HCT116 (cell line): ENCODE data around the gene ASCC2. TPM values are rescaled to one million over a fixed set of nuclear protein-coding genes. Genes with fewer than 3 reads are reported as not detected.

Experiments
- ATAC-seq: fragments of 200-7000 bp; cut with Tn5 transposase; 2 replicates; pipeline ENCODE4 v1.9.1; 2020; ENCODE audit warnings: mild to moderate bottlenecking, moderate library complexity
- BruUV-seq: library from RNA; stranded (reverse); fragments of 400-500 nt; replicated peaks from 2 replicates; lab custom pipeline; 2021; lab: Mats Ljungman, UMichigan
- CTCF ChIA-PET: fragments of 300-600 bp; sonication (Branson Sonifier 250); formaldehyde crosslinking; loops from one replicate; lab custom pipeline; 2021; ENCODE audit warnings: antibody characterized with exemption; lab: Charles Lee
- POLR2A ChIA-PET: fragments of 300-600, 350-600 bp; sonication (Branson Sonifier 250); formaldehyde crosslinking; loops from one replicate; lab custom pipeline; 2021; ENCODE audit warnings: antibody characterized with exemption; lab: Charles Lee
- RAD21 ChIA-PET, 2 experiments: fragments of 300-600 bp; sonication (Branson Sonifier 250); formaldehyde crosslinking; loops; one replicate each; lab custom pipeline; 2023; ENCODE audit warnings: low total read pairs in 2 of 2; ENCODE audit not compliant: uncharacterized antibody in 2 of 2, unreplicated experiment in 2 of 2, low non-redundant PET in 1 of 2; lab: Charles Lee
- DNase-seq: peaks from one replicate; pipeline ENCODE4 v3.0.0-alpha.2; 2010; ENCODE audit warnings: low read depth, low spot score
- H2AFZ ChIP-seq: fragments of 200-600 bp; shearing (Covaris generic), sonication (generic); 2 replicates; pipeline ENCODE4 v1.6.1; 2017; ENCODE audit warnings: low read depth, mixed run types, mixed read lengths, antibody characterized with exemption, low read length; ENCODE audit not compliant: poor library complexity, severe bottlenecking
- H3K27ac ChIP-seq: 2 replicates; pipeline ENCODE4 v1.5.1; 2012; ENCODE audit warnings: low read depth, low read length
- H3K27me3 ChIP-seq: fragments of 200-600 bp; sonication (generic); 2 replicates; pipeline ENCODE4 v1.6.1; 2016; ENCODE audit warnings: mixed run types, low read length, mixed read lengths; ENCODE audit not compliant: insufficient read depth
- H3K36me3 ChIP-seq, 2 experiments: fragments of 200-500 bp in 1 of 2; fragments of 200-600 bp in 1 of 2; sonication (Bioruptor generic) in 1 of 2; sonication (generic) in 1 of 2; 2 replicates each; pipeline versions ENCODE4 v1.5.1 to v1.6.1; 2014 to 2016; ENCODE audit warnings: low read length in 2 of 2, inconsistent platforms in 1 of 2, mixed read lengths in 1 of 2, mixed run types in 1 of 2; ENCODE audit not compliant: insufficient read depth in 2 of 2, control insufficient read depth in 1 of 2
- H3K4me1 ChIP-seq, 2 experiments: fragments of 200-600 bp in 1 of 2; sonication (generic) in 1 of 2; 2 replicates each; pipeline versions ENCODE4 v1.5.1 to v1.6.1; 2012 to 2017; ENCODE audit warnings: low read length in 2 of 2, inconsistent platforms in 1 of 2, mild to moderate bottlenecking in 1 of 2, mixed read lengths in 1 of 2, mixed run types in 1 of 2, moderate library complexity in 1 of 2; ENCODE audit not compliant: insufficient read depth in 2 of 2, control insufficient read depth in 1 of 2
- H3K4me2 ChIP-seq: fragments of 200-600 bp; sonication (generic); 2 replicates; pipeline ENCODE4 v1.6.1; 2017; ENCODE audit warnings: mixed run types, low read length, mixed read lengths
- H3K4me3 ChIP-seq, 2 experiments: fragments of 200-600 bp in 1 of 2; sonication (generic) in 1 of 2; replicated peaks in 1 of 2; 2 replicates each; pipeline ENCODE4 v1.5.1; 2011 to 2016; ENCODE audit warnings: low read length in 2 of 2, control low read depth in 1 of 2, low read depth in 1 of 2, mild to moderate bottlenecking in 1 of 2, mixed read lengths in 1 of 2, mixed run types in 1 of 2
- H3K79me2 ChIP-seq: fragments of 200-600 bp; sonication (generic); 2 replicates; pipeline ENCODE4 v1.6.1; 2017; ENCODE audit warnings: mild to moderate bottlenecking, mixed run types, low read length, moderate library complexity, mixed read lengths; ENCODE audit not compliant: insufficient read depth
- H3K9ac ChIP-seq: fragments of 200-600 bp; sonication (generic); 2 replicates; pipeline ENCODE4 v1.6.1; 2016; ENCODE audit warnings: low read length, mixed read lengths
- H3K9me2 ChIP-seq: fragments of 200-600 bp; sonication (generic), shearing (Covaris generic); 2 replicates; pipeline ENCODE4 v1.6.1; 2017; ENCODE audit warnings: mixed run types, mild to moderate bottlenecking, moderate library complexity; ENCODE audit not compliant: insufficient read depth
- H3K9me3 ChIP-seq, 2 experiments: fragments of 200-500 bp in 1 of 2; fragments of 200-600 bp in 1 of 2; sonication (Bioruptor generic) in 1 of 2; sonication (generic) in 1 of 2; 2 replicates each; pipeline ENCODE4 v1.6.1; 2014 to 2017; ENCODE audit warnings: low read length in 2 of 2, mixed read lengths in 2 of 2, inconsistent platforms in 1 of 2, low read depth in 1 of 2, mild to moderate bottlenecking in 1 of 2, mixed run types in 1 of 2, moderate library complexity in 1 of 2; ENCODE audit not compliant: control insufficient read depth in 1 of 2, insufficient read depth in 1 of 2
- H4K20me1 ChIP-seq: fragments of 200-600 bp; sonication (generic), shearing (Covaris generic); 2 replicates; pipeline ENCODE4 v1.6.1; 2017; ENCODE audit warnings: mixed run types, mild to moderate bottlenecking, moderate library complexity; ENCODE audit not compliant: insufficient read depth
- CBX3 ChIP-seq: IDR thresholded peaks from 2 replicates; pipeline ENCODE4 v1.6.1; 2012; ENCODE audit warnings: low read depth
- CEBPB ChIP-seq: IDR thresholded peaks from 2 replicates; pipeline ENCODE4 v1.6.1; 2012; ENCODE audit warnings: low read depth
- EGR1 ChIP-seq: IDR thresholded peaks from 2 replicates; pipeline ENCODE4 v1.6.1; 2012; ENCODE audit warnings: low read depth
- EZH2 ChIP-seq: fragments of 200-600 bp; sonication (generic); IDR thresholded peaks from 2 replicates; pipeline ENCODE4 v1.6.1; 2017; ENCODE audit warnings: antibody characterized with exemption, mixed run types
- EZH2phosphoT487 ChIP-seq: fragments of 200-600 bp; IDR thresholded peaks from 2 replicates; pipeline ENCODE4 v1.6.1; 2018; ENCODE audit warnings: antibody characterized with exemption, borderline replicate concordance
- FOSL1 ChIP-seq: IDR thresholded peaks from 2 replicates; pipeline ENCODE4 v1.6.1; 2012; ENCODE audit warnings: low read depth
- JUND ChIP-seq: IDR thresholded peaks from 2 replicates; pipeline ENCODE4 v1.6.1; 2012
- POLR2A ChIP-seq: IDR thresholded peaks from 2 replicates; pipeline ENCODE4 v1.7.0; 2011; ENCODE audit warnings: borderline replicate concordance; ENCODE audit not compliant: insufficient read depth, insufficient read length; ENCODE audit errors: extremely low read depth
- POLR2AphosphoS5 ChIP-seq: IDR thresholded peaks from 2 replicates; pipeline ENCODE4 v1.6.1; 2011; ENCODE audit warnings: mild to moderate bottlenecking, low read depth, low read length, moderate library complexity
- RAD21 ChIP-seq: IDR thresholded peaks from 2 replicates; pipeline ENCODE4 v1.6.1; 2012; ENCODE audit warnings: low read depth, mild to moderate bottlenecking
- SP1 ChIP-seq: IDR thresholded peaks from 2 replicates; pipeline ENCODE4 v1.6.1; 2012; ENCODE audit warnings: low read depth
- SRF ChIP-seq: IDR thresholded peaks from 2 replicates; pipeline ENCODE4 v1.6.1; 2012; ENCODE audit warnings: low read depth
- YY1 ChIP-seq: IDR thresholded peaks from 2 replicates; pipeline ENCODE4 v1.6.1; 2011; ENCODE audit warnings: low read length, low read depth, moderate library complexity, mild to moderate bottlenecking; ENCODE audit not compliant: insufficient replicate concordance; ENCODE audit errors: extremely low read depth
- ZFX ChIP-seq: fragments of 450-650 bp; IDR thresholded peaks from 2 replicates; pipeline ENCODE4 v1.6.1; 2017
- intact Hi-C: fragments of 100-400 bp; cut with micrococcal nuclease; formaldehyde crosslinking; loops from 2 replicates; pipeline ENCODE4 v1.10.0; 2022
- total RNA-seq: library from RNA; stranded (reverse); gene quantifications from one replicate; pipeline ENCODE4 v1.2.1, GENCODE V29; 2021; ENCODE audit not compliant: unreplicated experiment
- TF ChIP-seq, protein P1 (sequence below), 3 experiments: fragments of 200-600 bp in 1 of 3; sonication (generic) in 1 of 3; IDR thresholded peaks in 2 of 3; conservative IDR thresholded peaks in 1 of 3; 2 replicates each; pipeline ENCODE4 v1.5.1; 2012 to 2017; ENCODE audit warnings: low read depth in 2 of 3, low read length in 2 of 3, antibody characterized with exemption in 1 of 3, borderline replicate concordance in 1 of 3, control low read depth in 1 of 3, mild to moderate bottlenecking in 1 of 3, mixed read lengths in 1 of 3, mixed run types in 1 of 3, moderate library complexity in 1 of 3; ENCODE audit not compliant: insufficient read depth in 1 of 3
- TF ChIP-seq, protein P2 (sequence below): IDR thresholded peaks from 2 replicates; pipeline ENCODE4 v1.6.1; 2012
- TF ChIP-seq, protein P3 (sequence below): IDR thresholded peaks from 2 replicates; pipeline ENCODE4 v1.6.1; 2012
- TF ChIP-seq, protein P4 (sequence below): IDR thresholded peaks from 2 replicates; pipeline ENCODE4 v1.6.1; 2012; ENCODE audit warnings: low read depth

Gene ASCC2
- total RNA-seq, 1 experiment from 2014 or later: 68.6 TPM

DNA sequence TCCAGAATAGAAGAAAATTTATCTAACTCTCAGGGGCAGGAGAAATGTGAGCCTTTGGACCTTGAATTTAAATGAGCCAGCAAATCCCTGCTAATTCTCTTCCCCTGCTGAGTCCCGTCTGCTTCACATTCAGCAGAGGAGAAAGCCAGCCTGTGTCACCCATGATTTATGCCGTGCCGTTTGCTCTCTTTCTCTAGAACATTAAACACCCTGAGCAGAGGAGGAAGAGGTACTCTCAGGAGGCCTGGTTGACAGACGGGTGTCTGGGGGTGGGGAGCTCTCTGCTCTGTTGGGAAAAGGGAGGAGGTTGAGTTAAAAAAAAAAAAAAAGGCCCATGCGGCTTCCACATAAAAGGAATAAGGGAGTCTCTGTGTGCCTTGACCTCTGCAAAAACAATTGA, 33.6 kb upstream of the ASCC2 start:
- no peaks in the 10 kb centered on the region for H3K9me3 ChIP-seq
- H3K27me3 ChIP-seq: no peaks in the 10 kb centered on the region
- no peak overlapping the region for H3K4me2 ChIP-seq
- ChIA-PET POLR2A (interaction anchor here (0.7 kb wide), 1 partner anchor 180 kb away, joined by 3 read pairs; no protein-coding TSS in a partner anchor), RAD21 (no interaction called here), CTCF (interaction anchor here (0.7 kb wide), 1 partner anchor 11 kb away, joined by 3 read pairs; the partner anchor contains the start of gene MTMR3)
- H3K27ac ChIP-seq: no peak overlapping the region
- no peaks in the 10 kb centered on the region for H3K79me2 ChIP-seq
- no peak overlapping the region for H2AFZ ChIP-seq
- H3K4me1 ChIP-seq: 0 out of 4 replicates have a peak, but pooled peaks cover 0 to 3% of the 10 kb centered on the region in 2 experiments
- no TSS peak for BruUV-seq
- H3K9ac ChIP-seq: no peak overlapping the region
- no peaks in the 10 kb centered on the region for H3K9me2 ChIP-seq
- H3K36me3 ChIP-seq: no peaks in the 10 kb centered on the region
- H4K20me1 ChIP-seq: no peaks in the 10 kb centered on the region
- intact Hi-C loops: no loop called here
- DNase-seq: no peak
- no peak for TF ChIP-seq SRF
- no peak for TF ChIP-seq SP1
- TF ChIP-seq EGR1: no peak
- TF ChIP-seq EZH2phosphoT487: no peak
- TF ChIP-seq, protein P1, sequence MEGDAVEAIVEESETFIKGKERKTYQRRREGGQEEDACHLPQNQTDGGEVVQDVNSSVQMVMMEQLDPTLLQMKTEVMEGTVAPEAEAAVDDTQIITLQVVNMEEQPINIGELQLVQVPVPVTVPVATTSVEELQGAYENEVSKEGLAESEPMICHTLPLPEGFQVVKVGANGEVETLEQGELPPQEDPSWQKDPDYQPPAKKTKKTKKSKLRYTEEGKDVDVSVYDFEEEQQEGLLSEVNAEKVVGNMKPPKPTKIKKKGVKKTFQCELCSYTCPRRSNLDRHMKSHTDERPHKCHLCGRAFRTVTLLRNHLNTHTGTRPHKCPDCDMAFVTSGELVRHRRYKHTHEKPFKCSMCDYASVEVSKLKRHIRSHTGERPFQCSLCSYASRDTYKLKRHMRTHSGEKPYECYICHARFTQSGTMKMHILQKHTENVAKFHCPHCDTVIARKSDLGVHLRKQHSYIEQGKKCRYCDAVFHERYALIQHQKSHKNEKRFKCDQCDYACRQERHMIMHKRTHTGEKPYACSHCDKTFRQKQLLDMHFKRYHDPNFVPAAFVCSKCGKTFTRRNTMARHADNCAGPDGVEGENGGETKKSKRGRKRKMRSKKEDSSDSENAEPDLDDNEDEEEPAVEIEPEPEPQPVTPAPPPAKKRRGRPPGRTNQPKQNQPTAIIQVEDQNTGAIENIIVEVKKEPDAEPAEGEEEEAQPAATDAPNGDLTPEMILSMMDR (IDR thresholded peaks at IDR 0.05 in 2 of 3, conservative IDR thresholded peaks at IDR 0.05 in 1 of 3; ENCODE audit: borderline replicate concordance in 1 of 3, insufficient read depth in 1 of 3, low read depth in 2 of 3, low read length in 2 of 3): no peak
- TF ChIP-seq, protein P2, sequence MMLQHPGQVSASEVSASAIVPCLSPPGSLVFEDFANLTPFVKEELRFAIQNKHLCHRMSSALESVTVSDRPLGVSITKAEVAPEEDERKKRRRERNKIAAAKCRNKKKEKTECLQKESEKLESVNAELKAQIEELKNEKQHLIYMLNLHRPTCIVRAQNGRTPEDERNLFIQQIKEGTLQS: no peak
- no peak for TF ChIP-seq POLR2A
- no peak for TF ChIP-seq CEBPB
- TF ChIP-seq ZFX: no peak
- no peak for TF ChIP-seq CBX3
- TF ChIP-seq, protein P3, sequence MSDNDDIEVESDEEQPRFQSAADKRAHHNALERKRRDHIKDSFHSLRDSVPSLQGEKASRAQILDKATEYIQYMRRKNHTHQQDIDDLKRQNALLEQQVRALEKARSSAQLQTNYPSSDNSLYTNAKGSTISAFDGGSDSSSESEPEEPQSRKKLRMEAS: no peak
- TF ChIP-seq EZH2: no peak
- TF ChIP-seq FOSL1: no peak
- no peak for TF ChIP-seq RAD21
- no peak for TF ChIP-seq POLR2AphosphoS5
- TF ChIP-seq, protein P4, sequence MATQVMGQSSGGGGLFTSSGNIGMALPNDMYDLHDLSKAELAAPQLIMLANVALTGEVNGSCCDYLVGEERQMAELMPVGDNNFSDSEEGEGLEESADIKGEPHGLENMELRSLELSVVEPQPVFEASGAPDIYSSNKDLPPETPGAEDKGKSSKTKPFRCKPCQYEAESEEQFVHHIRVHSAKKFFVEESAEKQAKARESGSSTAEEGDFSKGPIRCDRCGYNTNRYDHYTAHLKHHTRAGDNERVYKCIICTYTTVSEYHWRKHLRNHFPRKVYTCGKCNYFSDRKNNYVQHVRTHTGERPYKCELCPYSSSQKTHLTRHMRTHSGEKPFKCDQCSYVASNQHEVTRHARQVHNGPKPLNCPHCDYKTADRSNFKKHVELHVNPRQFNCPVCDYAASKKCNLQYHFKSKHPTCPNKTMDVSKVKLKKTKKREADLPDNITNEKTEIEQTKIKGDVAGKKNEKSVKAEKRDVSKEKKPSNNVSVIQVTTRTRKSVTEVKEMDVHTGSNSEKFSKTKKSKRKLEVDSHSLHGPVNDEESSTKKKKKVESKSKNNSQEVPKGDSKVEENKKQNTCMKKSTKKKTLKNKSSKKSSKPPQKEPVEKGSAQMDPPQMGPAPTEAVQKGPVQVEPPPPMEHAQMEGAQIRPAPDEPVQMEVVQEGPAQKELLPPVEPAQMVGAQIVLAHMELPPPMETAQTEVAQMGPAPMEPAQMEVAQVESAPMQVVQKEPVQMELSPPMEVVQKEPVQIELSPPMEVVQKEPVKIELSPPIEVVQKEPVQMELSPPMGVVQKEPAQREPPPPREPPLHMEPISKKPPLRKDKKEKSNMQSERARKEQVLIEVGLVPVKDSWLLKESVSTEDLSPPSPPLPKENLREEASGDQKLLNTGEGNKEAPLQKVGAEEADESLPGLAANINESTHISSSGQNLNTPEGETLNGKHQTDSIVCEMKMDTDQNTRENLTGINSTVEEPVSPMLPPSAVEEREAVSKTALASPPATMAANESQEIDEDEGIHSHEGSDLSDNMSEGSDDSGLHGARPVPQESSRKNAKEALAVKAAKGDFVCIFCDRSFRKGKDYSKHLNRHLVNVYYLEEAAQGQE: no peak
- no peak for TF ChIP-seq JUND
- no peak for TF ChIP-seq YY1
- TF ChIP-seq, all 23 proteins: peak for 0
- ATAC-seq: no peak
- no peak overlapping the region for H3K4me3 ChIP-seq
